Mammary epithelial cell (primary cell): ENCODE data around the gene ZEB2.

Source experiments
- EZH2 ChIP-seq: IDR thresholded peaks from 2 replicates; pipeline ENCODE4 v1.6.1; 2012; ENCODE audit warnings: low read length, inconsistent platforms, borderline replicate concordance
- TF ChIP-seq, protein P1 (sequence below), 2 donors: IDR thresholded peaks in 1 of 2; conservative IDR thresholded peaks in 1 of 2; 2 replicates each; pipeline ENCODE4 v1.5.1; 2011 to 2012; ENCODE audit warnings: inconsistent platforms in 2 of 2, low read length in 2 of 2, mild to moderate bottlenecking in 2 of 2, control low read depth in 1 of 2, low read depth in 1 of 2; ENCODE audit not compliant: insufficient read depth in 1 of 2; ENCODE audit errors: extremely low read depth in 1 of 2

DNA sequence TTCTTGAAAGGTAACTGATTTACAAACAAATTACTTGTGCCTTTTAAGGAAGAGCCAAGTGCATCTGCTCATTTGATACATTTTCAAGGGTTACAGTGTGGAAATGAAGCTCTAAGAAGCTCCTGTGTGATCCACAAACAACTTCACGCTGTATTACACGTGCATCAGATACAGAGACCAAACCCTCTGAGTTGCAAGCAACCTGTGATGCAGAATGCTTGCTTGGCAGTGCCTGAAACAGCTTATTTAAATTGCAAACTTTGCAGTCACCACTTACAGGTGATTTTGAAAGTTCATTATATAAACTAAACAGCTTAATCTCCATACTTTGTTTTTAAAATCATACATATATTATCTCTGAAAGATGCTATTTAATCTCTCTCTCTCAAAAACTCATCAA is 50.1 kb downstream of the ZEB2 start:
- TF ChIP-seq, protein P1, sequence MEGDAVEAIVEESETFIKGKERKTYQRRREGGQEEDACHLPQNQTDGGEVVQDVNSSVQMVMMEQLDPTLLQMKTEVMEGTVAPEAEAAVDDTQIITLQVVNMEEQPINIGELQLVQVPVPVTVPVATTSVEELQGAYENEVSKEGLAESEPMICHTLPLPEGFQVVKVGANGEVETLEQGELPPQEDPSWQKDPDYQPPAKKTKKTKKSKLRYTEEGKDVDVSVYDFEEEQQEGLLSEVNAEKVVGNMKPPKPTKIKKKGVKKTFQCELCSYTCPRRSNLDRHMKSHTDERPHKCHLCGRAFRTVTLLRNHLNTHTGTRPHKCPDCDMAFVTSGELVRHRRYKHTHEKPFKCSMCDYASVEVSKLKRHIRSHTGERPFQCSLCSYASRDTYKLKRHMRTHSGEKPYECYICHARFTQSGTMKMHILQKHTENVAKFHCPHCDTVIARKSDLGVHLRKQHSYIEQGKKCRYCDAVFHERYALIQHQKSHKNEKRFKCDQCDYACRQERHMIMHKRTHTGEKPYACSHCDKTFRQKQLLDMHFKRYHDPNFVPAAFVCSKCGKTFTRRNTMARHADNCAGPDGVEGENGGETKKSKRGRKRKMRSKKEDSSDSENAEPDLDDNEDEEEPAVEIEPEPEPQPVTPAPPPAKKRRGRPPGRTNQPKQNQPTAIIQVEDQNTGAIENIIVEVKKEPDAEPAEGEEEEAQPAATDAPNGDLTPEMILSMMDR (conservative IDR thresholded peaks at IDR 0.05 in 1 of 2, IDR thresholded peaks at IDR 0.05 in 1 of 2; ENCODE audit: extremely low read depth in 1 of 2, insufficient read depth in 1 of 2, low read depth in 1 of 2, low read length in 2 of 2) = no peak
- no peak for TF ChIP-seq EZH2
